Measurements from ENCODE around the gene CCDC30. TPM values are rescaled to one million over a fixed set of nuclear protein-coding genes. Genes with fewer than 3 reads are reported as not detected.

CCDC30 gene
- total and polyA plus RNA-seq, 10 of the 15 experiments (the other 5 are each of a cell fraction or from before 2014, with no cell fraction given) = 0.46 to 1.8 (median 1.0) TPM

DNA sequence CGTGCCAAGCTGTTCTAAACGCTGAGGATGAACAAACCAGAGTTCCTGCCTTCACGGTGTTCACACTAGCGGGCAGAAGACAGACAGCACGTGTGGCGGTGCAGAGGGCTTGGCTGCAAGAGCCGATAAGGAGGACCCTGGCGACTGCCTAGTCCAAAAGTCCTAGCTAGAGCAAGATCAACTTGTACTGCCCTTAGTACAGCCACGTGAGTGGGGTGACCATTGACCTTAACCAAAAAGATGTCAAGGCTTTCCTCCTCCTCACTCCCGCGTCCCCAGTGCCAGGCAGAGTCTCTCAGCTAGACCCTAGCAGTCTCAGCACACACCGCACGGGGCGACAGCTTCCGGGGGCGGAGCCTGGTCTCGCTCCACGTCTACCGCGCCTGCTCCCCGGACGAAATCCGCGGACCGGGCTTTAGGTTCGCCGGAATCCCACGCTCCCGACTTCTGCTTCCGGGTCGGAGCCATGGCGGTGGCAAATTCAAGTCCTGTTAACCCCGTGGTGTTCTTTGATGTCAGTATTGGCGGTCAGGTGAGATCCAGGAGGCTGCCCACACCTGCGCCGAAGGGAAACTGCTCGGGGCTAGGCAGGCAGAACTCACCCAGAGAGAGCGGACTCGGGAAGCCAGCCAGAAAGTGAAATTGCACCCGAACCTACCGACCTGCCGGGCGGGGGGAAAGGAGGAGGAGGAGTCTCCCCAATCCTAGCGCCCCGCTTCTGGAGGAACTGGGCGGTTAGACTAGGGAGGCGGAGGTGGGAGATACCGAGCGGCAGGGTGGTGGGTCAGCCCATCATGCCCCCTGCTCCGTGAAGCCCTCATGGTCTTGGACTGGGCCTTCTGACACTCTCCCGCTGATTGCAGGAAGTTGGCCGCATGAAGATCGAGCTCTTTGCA, 195.1 kb downstream of the CCDC30 start, which contains the start of gene PPIH (continued):
- TF ChIP-seq SRF (IDR thresholded peaks at IDR 0.05; ENCODE audit: low read depth in 2 of 2, low read length in 2 of 2) = peak in 1 of 2 experiments; percentile 63; a peak in 1 of 4 replicates
- peak; percentile 61 for TF ChIP-seq DPF2 (IDR thresholded peaks at IDR 0.05)
- TF ChIP-seq MXI1 (IDR thresholded peaks at IDR 0.05; ENCODE audit: low read depth, low read length) = peak; percentile 84; the same call in 1 of the 2 replicates
- peak; percentile 39 for TF ChIP-seq MYC (IDR thresholded peaks at IDR 0.05; ENCODE audit: insufficient read depth, insufficient read length, insufficient replicate concordance, low read length, severe bottlenecking)
- TF ChIP-seq SUPT20H (IDR thresholded peaks at IDR 0.05; ENCODE audit: borderline replicate concordance, control insufficient read depth, low read depth, low read length) = no peak
- TF ChIP-seq ZNF24 (IDR thresholded peaks at IDR 0.05) = no peak
- peak; percentile 68 for TF ChIP-seq POLR2AphosphoS2 (IDR thresholded peaks at IDR 0.05; ENCODE audit: low read depth, low read length)
- peak; percentile 74; the same call in 1 of the 2 replicates for TF ChIP-seq SMARCA5 (IDR thresholded peaks at IDR 0.05)
- peak; percentile 74; the same call in 2 of the 3 replicates for TF ChIP-seq POU2F2 (IDR thresholded peaks at IDR 0.05; ENCODE audit: borderline replicate concordance, low read depth, low read length)
- peak; percentile 34; the same call in 1 of the 2 replicates for TF ChIP-seq NRF1 (conservative IDR thresholded peaks at IDR 0.05; ENCODE audit: low read depth, low read length)
- 0 out of 2 replicates have a peak, but pooled peaks have one; percentile 38 for TF ChIP-seq STAT1 (conservative IDR thresholded peaks at IDR 0.05)
- no peak for TF ChIP-seq PAX8 (IDR thresholded peaks at IDR 0.05)
- TF ChIP-seq, protein P1, sequence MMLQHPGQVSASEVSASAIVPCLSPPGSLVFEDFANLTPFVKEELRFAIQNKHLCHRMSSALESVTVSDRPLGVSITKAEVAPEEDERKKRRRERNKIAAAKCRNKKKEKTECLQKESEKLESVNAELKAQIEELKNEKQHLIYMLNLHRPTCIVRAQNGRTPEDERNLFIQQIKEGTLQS (IDR thresholded peaks at IDR 0.05; ENCODE audit: borderline replicate concordance, extremely low read depth, low read depth, low read length) = no peak
- TF ChIP-seq, protein P2, sequence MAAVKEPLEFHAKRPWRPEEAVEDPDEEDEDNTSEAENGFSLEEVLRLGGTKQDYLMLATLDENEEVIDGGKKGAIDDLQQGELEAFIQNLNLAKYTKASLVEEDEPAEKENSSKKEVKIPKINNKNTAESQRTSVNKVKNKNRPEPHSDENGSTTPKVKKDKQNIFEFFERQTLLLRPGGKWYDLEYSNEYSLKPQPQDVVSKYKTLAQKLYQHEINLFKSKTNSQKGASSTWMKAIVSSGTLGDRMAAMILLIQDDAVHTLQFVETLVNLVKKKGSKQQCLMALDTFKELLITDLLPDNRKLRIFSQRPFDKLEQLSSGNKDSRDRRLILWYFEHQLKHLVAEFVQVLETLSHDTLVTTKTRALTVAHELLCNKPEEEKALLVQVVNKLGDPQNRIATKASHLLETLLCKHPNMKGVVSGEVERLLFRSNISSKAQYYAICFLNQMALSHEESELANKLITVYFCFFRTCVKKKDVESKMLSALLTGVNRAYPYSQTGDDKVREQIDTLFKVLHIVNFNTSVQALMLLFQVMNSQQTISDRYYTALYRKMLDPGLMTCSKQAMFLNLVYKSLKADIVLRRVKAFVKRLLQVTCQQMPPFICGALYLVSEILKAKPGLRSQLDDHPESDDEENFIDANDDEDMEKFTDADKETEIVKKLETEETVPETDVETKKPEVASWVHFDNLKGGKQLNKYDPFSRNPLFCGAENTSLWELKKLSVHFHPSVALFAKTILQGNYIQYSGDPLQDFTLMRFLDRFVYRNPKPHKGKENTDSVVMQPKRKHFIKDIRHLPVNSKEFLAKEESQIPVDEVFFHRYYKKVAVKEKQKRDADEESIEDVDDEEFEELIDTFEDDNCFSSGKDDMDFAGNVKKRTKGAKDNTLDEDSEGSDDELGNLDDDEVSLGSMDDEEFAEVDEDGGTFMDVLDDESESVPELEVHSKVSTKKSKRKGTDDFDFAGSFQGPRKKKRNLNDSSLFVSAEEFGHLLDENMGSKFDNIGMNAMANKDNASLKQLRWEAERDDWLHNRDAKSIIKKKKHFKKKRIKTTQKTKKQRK (IDR thresholded peaks at IDR 0.05; ENCODE audit: low read depth, low read length) = no peak
- no peak for TF ChIP-seq ESRRA (IDR thresholded peaks at IDR 0.05; ENCODE audit: low read length)
- peak; percentile 43 for TF ChIP-seq MEF2B (IDR thresholded peaks at IDR 0.05; ENCODE audit: partially characterized antibody, poor library complexity, severe bottlenecking)
- TF ChIP-seq ZZZ3 (IDR thresholded peaks at IDR 0.05; ENCODE audit: control insufficient read depth, insufficient read length, low read depth) = no peak
- TF ChIP-seq, protein P3, sequence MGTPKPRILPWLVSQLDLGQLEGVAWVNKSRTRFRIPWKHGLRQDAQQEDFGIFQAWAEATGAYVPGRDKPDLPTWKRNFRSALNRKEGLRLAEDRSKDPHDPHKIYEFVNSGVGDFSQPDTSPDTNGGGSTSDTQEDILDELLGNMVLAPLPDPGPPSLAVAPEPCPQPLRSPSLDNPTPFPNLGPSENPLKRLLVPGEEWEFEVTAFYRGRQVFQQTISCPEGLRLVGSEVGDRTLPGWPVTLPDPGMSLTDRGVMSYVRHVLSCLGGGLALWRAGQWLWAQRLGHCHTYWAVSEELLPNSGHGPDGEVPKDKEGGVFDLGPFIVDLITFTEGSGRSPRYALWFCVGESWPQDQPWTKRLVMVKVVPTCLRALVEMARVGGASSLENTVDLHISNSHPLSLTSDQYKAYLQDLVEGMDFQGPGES (IDR thresholded peaks at IDR 0.05) = no peak
- TF ChIP-seq HDAC2 (IDR thresholded peaks at IDR 0.05) = 0 out of 2 replicates have a peak, but pooled peaks have one; percentile 40
- no peak for TF ChIP-seq NFYB (IDR thresholded peaks at IDR 0.05; ENCODE audit: insufficient read depth, low read depth, low read length)
- TF ChIP-seq EZH2 (IDR thresholded peaks at IDR 0.05; ENCODE audit: borderline replicate concordance, control insufficient read depth, low read depth, low read length) = no peak
- no peak for TF ChIP-seq BMI1 (IDR thresholded peaks at IDR 0.05; ENCODE audit: borderline replicate concordance)
- peak; percentile 99 for TF ChIP-seq NR2C1 (IDR thresholded peaks at IDR 0.05)
- TF ChIP-seq SREBF1 (IDR thresholded peaks at IDR 0.05; ENCODE audit: low read length) = peak; percentile 89
- no peak for TF ChIP-seq CHD4 (IDR thresholded peaks at IDR 0.05)
- no peak for TF ChIP-seq MYB (IDR thresholded peaks at IDR 0.05; ENCODE audit: borderline replicate concordance, low read depth, low read length)

Data from GM12878 (cell line).